Ishikawa (cell line): ENCODE data around the gene ADGRD2.

Experiments used
- CEBPB ChIP-seq: IDR thresholded peaks from 2 replicates; pipeline ENCODE4 v1.6.1; 2012
- CREB1 ChIP-seq: IDR thresholded peaks from 2 replicates; pipeline ENCODE4 v1.6.1; 2012; ENCODE audit warnings: low read depth
- EP300 ChIP-seq: IDR thresholded peaks from 2 replicates; pipeline ENCODE4 v1.6.1; 2012; ENCODE audit warnings: borderline replicate concordance
- FOXM1 ChIP-seq: IDR thresholded peaks from 2 replicates; pipeline ENCODE4 v1.6.1; 2012; ENCODE audit warnings: low read depth, borderline replicate concordance
- NFIC ChIP-seq: IDR thresholded peaks from 2 replicates; pipeline ENCODE4 v1.6.1; 2012
- RAD21 ChIP-seq: IDR thresholded peaks from 2 replicates; pipeline ENCODE4 v1.6.1; 2012; ENCODE audit warnings: low read depth
- YY1 ChIP-seq: IDR thresholded peaks from 2 replicates; pipeline ENCODE4 v1.6.1; 2012; ENCODE audit warnings: low read depth
- ZBTB7A ChIP-seq: IDR thresholded peaks from 2 replicates; pipeline ENCODE4 v1.6.1; 2012; ENCODE audit warnings: low read depth
- TF ChIP-seq, protein P1 (sequence below): IDR thresholded peaks from 2 replicates; pipeline ENCODE4 v1.6.1; 2012

DNA sequence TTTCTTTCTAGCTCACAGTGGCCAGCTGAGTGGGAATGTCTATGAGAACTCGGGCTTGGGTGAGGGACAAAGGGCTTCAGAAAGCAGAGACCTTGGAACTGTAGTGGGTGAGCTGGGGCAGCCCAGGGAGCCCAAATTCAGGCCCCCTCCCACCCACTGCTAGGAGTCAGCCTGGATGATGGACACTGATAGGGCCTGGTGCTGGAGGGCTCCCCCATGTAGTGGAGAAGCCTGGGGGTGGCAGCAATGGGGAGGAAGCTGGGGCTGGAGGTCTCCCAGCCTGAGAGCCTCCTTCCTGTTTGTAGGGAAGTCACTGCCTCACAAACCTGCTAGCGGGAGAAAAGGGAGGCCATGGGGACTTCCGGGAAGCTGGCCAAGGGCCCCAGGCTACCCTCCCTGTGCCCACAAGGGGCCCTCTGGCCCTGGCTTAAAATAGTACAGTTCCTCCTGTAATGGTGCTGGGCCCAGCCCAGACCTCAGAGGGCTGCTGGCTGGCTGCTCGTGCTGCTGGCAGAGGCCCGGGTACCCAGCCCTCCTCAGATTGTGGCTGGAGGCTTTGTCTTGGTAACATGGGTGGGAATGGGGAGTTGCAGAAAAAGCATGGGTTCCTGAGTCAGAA is 63.2 kb downstream of the ADGRD2 start:
- TF ChIP-seq RAD21 (no peak), YY1 (no peak), FOXM1 (no peak), CEBPB (no peak), ZBTB7A (no peak), EP300 (no peak), CREB1 (no peak), NFIC (no peak)
- TF ChIP-seq, protein P1, sequence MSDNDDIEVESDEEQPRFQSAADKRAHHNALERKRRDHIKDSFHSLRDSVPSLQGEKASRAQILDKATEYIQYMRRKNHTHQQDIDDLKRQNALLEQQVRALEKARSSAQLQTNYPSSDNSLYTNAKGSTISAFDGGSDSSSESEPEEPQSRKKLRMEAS = no peak
